Measurements from ENCODE around the gene ZNF275.

DNA sequence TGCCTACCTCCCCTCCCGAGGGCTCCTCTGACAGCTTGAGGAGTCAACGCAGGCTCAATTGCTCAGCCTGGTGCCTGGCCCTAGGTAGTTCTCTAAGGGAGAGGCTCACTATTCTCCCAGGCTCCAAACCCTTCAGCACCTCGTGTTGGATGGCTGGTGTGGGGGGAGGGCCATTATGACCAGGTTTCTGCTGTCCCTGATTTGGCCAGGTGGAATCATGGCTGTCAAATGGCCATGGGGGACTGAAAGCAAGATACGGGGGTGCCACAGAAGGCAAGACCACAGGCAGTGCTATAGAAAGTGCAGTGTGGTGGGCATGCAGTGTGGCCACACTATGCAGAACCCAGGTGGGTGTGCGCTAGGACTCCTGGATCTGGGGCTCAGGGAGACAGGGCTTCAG, 21.9 kb upstream of the ZNF275 start:
- TF ChIP-seq TAF1 (IDR thresholded peaks at IDR 0.05; ENCODE audit: low read depth) (no peak), EP300 (IDR thresholded peaks at IDR 0.05; ENCODE audit: borderline replicate concordance) (no peak), REST (IDR thresholded peaks at IDR 0.05; ENCODE audit: low read depth) (no peak), CEBPB (IDR thresholded peaks at IDR 0.05) (no peak), MAX (IDR thresholded peaks at IDR 0.05) (no peak), RAD21 (IDR thresholded peaks at IDR 0.05; ENCODE audit: low read depth) (no peak), CREB1 (IDR thresholded peaks at IDR 0.05; ENCODE audit: low read depth) (no peak), YY1 (IDR thresholded peaks at IDR 0.05; ENCODE audit: low read depth) (no peak), FOXM1 (IDR thresholded peaks at IDR 0.05; ENCODE audit: borderline replicate concordance, low read depth) (no peak), USF1 (IDR thresholded peaks at IDR 0.05) (no peak), TCF12 (IDR thresholded peaks at IDR 0.05; ENCODE audit: low read depth) (no peak), TEAD4 (IDR thresholded peaks at IDR 0.05) (no peak), EGR1 (IDR thresholded peaks at IDR 0.05) (no peak)
